Stimulated activated CD8-positive, alpha-beta memory T cell treated with anti-CD3 and anti-CD28 coated beads, Interleukin-4, amount 100 ng/mL, for 24 hours (primary cell): ENCODE data around the gene FNIP1.
"Not testable (repeated sequence)": the region's sequence is repeated elsewhere in the genome, so short reads cannot be mapped to it uniquely, and the experiment has no call there.

Source experiments
- DNase-seq: peaks from one replicate; pipeline ENCODE4 v3.0.0-alpha.2; 2020; ENCODE audit warnings: low read depth

Gene FNIP1

DNA sequence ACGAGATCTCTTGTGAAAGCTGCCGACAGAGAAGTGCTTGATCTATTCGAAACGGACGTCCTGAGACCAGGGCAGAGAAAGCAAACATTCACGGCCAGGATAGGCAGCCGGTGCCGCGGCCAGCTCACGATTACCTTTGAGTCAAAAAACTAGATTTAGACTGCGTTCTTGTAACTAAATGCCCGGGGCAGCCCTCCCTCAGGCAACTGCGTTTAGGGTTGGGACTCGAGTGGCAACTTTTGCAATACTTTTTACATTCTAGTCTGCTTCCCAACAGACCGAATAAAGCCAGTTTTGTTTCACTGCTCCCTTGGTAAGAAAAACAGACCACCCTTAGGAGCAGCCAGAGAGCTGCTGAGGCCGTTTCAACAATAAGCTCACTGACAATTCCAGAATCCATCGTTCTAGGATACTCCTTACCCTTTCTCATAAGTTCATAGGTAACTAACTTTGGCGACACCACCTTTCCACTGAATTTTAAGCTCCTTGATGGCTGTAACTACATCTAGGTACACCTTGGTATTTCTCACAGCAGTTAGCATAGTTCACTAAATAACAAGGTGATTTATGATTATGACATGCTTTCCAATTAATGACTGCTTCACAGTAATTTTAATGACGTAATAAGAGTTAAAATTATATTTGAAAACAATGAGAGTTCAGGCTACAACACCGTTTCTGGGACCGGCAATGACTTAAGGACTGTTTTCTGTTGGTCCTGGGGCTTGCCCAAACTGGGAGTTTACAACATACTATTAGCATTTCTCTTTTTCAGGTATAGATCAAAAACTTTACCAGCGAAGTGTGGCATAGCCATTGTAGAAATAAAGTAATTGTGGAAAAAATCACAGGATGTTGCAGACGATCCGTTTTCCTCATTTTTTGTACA, 160.9 kb downstream of the FNIP1 start:
- DNase-seq = no peak

DNA sequence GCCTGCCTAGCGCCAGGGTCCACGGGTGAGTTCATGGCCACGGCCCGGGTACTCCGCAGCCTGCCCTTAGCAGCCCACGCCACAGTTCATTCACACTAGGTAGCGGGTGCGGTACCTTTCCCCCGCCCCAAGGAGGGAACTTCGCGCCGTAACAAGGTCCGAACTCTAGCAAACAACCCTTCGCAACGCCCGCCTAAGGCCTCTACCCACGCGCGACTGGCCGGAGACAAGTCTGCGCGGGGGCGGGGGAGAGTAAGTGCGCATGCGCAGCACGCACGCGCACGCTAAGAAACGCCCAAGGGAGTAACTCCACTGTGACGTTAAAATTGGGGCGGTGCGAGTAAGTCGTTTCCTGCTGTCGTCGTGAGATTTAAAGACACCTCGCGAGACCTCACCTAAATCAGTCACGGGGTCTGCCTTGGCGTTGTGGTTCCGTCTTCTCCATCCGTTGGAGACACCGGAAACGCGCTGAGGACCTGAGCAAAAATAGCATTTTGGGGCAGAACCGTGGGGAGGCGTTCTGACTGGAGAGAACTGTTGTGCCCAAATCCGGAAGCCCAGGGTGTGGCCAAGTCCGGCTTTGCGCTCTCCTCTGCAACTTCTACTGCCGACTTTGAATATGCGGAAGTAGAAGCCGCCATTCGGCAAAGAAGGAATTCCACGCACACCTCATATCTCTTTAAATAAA, 161.7 kb downstream of the FNIP1 start, which contains the start of gene RAPGEF6:
RAPGEF6 (minus strand) TSS at position 234 of the 688 bp plus-strand sequence; CDS start at position 35, 199 bp downstream.
- DNase-seq = peak; percentile 91

DNA sequence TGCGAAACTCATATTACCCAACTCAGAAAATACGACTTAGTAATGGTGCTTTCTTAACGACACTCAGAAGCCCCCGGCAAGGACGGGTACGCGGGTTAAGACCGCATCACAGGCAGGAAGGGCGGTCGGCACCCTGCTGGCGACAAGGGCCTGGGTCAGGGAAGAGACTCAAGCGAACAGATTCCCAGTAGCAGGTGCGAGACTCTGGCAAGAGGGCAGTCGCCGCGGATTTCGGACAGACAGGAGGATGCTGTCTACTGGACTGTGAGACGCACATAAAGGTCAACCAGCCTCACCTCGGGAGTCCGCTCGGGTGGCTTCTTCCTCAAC, 162.2 kb downstream of the FNIP1 start:
- DNase-seq = peak; percentile 38

DNA sequence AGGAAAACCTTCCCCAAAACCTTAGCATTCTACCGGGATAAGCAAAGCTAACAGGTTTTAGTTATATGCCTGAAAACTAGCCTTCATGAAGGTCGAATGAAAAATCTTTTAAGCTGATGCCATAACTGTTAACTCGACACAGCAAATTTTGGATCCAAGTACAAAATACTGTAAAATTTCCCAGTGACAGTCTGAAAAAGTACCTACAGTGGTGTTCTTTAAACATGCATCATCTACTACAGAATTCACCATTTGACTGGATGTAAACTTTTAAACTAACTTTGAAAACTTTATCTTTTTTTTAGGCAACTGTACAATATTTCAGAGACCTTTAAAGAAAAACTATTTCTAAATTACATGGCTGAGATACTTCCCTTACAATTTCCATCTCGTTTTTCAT, 162.6 kb downstream of the FNIP1 start:
- DNase-seq = no peak

DNA sequence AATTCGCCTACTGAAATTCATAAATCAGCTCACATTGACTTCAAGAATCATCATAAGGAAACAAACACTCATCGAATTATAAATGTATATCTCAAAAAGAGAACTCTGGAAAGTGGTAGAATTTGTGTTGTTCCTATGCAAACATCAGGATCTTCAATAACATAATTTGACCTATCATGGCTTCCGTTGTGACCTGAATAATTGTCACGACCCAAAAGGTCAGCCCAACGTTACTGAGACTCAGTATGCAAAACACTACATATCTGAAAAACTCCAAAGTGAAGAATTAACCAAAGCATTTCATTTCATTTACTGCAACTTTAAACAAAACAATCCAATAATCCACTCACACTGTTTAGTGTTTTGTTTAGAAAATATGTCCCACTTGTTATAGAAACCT, 163.0 kb downstream of the FNIP1 start:
- no peak for DNase-seq

DNA sequence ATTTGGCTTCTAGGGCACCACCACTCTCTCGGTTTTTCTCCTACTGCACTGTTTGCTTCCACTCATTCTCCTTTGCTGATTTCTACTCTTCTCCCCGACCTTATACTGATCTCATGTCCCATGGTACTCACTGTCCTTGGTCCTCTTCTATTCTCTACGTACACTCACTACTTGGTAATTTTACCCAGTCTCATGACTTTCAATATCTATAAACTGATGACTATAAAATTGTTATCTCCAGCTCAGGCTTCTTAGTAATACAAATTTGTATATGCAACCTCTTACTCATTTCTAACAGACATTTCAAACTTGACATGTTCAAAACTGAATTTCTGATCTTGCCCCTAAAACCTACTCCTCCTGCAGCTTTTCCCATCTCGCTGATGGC, 165.9 kb downstream of the FNIP1 start:
- DNase-seq = no peak

DNA sequence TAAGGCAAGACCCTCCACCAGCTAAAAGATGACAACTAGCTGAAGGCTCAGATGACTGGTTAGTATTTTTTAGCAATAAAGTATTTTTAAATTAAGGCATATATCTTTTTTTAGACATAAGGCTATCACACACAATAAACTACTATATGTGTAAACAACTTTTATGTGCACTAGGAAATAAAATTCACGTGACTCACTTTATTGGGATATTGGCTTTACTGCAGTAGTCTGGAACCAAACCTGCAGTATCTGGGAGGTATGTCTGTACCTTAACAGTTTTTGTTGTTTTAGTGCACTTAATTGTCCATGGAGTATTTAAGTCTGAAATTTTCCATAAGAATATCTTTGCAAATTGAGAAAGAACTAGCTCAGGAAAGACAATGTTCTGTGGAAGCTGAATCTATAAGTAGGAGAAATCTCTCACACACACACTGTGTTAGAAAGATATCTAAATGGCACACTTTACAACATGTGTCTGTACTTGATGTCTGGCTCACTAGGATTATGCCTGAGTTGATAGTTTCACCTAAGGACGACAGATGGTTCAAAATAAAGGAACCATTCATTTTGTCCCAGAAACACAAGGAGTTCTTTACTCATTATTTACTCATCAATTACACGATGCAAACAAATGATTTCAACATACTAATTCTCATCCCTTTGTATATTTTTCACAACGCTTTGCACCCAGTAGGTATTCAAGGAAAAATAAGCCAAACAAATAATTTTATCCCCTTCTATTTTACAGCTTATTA, 166.4 kb downstream of the FNIP1 start:
- no peak for DNase-seq

DNA sequence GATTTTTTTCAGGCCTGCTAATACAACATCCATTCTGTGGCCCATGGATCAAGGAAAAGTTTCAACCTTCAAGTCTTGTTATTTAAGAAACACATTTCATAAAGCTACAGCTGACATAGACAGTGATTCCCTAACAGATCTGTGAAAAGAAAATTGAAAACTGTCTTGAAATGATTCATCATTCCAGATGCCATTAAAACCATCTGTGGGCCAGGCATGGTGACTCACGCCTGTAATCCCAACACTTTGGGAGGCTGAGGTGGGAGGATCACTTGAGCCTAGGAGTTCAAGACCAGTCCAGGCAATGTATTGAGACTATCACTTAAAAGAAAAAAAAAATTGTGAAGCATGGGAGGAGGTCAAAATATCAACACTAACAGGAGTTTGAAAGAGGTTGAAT, 167.8 kb downstream of the FNIP1 start:
- no peak for DNase-seq

DNA sequence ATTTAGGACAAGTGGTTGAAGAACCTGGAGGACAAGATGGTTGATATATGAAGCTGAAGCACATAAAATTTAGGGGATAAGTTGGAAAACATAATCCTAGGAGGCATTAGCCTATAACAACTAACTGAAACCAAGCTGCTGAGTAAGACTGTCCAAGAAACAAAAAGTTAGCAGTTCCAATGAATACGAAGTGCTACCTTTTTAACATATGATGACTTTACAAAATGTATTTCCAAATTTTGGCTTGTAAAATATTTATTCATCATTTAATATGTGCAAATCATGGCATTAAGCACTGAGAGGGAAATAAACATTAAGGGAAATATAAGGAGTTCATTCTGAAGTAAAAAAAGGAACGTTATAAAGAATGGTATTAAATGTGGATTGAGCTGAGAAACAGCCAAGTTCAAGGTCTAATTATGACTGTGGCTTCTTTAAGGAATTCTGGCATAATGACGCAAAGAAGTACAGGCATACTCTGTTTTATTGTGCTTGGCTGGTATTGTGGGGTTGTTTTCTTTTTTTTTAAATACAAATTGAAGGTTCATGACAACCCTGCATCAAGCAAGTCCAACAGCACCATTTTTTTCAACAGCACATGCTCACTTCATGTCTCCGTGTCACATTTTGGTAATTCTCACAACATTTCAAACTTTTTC, 169.5 kb downstream of the FNIP1 start:
- no peak for DNase-seq

DNA sequence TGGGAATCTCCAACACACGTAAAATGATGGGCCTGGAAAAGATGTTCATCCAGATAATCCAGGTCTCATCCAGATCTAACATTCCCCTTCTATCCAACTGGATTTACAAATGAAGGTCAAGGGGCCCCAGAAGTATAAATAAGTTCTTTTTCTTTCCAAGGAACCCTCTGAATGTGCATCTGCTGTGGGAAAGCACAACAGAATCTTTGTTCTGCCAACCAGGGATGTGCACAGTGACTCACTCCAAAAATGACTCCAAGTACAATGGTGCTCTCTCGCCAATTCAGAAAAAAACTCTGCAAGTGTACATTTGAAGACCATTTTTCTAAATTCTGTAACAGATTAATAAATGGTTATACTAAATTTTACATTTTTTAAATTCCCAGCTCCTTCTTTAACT, 174.2 kb downstream of the FNIP1 start:
- DNase-seq = no peak

DNA sequence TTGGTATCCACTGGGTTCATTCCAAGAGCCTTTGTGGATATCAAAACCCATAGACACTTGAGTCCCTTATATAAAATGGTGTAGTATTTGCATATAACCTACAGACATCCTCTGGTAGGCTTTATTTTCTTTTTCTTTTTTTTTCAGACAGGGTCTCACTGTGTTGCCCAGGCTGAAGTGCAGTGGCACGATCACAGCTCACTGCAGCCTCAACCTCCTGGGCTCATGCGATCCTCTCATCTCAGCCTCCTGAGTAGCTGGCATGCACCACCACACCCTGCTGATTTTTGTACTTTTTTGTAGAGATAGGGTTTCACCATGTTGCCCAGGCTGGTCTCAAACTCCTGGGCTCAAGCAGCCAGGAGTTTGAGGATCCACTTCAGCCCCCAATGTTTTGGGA, 175.7 kb downstream of the FNIP1 start:
- DNase-seq = not testable (repeated sequence)

DNA sequence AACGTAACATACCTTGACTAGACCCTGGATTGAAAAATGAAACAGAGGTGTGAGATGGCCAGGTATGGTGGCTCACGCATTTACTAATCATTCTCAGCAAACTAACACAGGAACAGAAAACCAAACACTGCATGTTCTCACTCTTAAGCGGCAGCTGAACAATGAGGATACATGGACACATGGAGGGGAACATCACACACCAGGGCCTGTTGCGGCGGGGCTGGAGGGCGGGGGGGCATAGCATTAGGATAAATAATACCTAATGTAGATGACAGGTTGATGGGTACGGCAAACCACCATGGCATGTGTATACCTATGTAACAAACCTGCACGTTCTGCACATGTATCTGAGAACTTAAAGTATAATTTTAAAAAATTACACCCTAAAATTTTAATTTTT, 177.7 kb downstream of the FNIP1 start:
- DNase-seq = no peak

DNA sequence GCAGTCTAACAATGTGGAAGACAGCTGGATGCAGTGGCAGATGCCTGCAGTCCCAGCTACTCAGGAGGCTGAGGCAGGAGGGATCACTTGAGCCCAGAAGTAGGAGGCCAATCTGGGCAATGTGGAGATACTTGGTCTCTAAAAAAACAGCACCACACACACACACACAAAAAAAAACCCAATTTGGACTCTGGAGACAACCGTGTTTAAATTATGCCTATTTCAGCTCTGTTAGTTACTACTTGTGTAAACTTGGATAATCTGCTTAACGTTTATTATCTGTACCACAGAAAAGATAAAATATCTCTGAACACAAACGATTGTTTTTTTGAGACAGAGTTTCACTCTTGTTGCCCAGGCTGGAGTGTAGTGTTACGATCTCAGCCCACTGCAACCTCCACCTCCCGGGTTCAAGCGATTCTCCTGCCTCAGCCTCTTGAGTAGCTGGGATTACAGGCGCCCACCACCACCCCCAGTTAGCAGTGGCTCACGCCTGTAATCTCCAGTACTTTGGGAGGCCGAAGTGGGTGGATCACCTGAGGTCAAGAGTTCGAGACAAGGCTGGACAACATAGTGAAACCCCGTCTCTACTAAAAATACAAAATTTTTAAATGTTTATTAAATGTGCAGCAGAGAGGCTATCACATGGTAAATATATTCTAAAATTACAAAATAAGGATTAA, 179.5 kb downstream of the FNIP1 start:
- DNase-seq = no peak

DNA sequence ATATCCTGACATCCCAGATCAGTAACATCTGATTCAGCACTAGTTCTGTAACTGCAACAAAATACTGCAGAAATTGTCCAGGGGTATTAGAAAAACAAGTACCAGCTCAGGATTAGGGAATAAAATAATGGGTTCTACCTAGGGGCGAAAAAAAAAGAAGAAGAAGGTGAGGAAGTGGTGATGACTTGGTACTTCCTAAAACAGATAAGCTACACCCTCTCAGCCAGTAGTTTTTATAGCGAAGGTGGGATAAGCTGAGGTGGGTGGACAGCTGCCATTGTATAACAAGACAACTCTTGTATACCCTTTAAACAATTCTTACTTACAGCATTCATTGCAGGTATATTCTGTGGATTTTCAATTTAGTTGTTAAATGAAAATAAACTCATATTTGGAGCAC, 180.9 kb downstream of the FNIP1 start:
- no peak for DNase-seq

DNA sequence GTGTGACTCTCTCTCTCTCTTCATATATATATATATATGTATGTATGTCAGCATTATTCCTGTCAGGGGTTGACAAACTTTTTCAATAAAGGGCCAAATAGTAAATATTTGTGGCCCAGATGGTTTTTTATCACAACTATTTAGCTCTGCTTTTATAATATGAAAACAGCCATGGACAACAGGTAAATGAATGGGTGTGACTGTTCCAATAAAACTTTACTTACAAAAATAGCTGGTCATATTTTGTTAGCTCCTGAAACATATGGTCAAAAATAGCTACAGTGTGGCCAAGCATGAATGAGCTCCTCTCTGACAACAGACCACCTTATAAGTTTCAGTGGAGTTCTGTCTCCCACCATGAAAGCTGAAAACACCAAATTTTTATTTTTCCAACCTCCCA, 183.4 kb downstream of the FNIP1 start:
- DNase-seq = no peak

DNA sequence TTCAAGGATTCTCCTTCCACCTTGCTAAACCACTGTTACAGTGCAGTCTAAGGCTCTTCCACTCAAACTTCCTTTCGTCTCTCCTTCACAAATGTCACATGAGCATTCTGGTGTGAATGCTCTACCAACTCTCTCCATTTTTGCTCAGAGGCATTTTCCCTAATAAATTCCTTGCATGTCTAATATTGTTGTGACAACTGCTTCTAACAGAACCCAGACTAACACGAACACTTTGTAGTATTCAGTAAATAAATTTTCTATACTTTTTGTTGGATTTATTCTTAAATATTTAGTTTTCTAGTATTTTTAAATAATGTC, 185.8 kb downstream of the FNIP1 start:
- DNase-seq = no peak

DNA sequence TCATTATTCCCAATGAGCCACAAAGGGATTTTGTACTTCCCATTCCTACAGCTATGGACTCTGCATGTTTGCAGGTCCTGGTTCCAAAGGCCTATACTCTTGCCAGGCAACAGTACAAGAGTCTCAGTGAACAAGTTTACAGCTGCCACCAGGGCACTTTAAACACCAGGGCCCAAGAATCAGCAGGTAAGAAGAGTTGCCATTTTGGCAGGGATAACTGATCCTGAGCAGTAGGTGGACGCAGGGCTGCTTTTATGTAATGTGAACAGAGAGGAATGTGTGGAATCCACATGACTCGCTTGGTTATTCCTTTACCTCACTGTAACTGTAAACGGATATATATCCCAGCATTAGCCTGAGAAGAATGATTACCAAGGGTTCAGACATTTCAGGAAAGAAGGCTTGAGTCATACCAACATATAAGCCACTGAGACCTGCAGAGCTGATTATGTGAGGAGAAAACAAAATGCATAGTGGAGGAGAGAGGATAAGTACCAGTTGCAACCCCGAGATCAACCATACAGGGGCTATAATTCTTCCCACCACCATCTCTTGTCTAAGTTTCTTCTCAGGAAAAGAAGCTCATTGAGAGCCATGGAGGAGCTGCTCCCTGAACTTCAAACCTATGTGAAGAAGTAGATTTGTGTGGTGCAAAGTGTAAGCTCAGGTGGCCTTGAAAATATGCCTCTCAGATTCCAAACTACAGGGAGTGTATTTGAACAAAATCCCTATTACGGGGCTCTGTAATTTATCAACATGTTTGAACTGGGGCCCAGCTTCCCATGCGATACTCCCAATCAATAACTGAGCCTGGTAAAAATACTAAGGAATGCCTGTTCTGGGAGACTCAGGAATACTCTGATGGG, 186.4 kb downstream of the FNIP1 start:
- no peak for DNase-seq

DNA sequence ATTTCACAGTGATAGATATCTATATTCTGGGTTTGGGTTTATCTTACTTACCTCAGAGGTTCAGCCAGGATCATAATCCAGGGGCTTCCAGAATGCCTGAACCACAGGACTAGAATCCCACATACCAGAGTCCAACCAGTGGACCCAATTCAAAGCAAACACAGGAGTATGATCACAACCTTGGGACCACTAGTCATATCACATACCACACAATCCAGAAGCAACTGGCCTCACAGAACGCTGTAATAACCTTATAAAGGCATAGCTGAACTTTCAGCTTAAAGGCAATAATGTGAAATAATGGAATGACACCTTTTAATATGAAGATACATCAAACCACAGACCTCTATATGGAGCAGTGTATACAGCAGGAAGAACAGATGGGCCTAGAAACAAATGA, 187.0 kb downstream of the FNIP1 start:
- DNase-seq = no peak

DNA sequence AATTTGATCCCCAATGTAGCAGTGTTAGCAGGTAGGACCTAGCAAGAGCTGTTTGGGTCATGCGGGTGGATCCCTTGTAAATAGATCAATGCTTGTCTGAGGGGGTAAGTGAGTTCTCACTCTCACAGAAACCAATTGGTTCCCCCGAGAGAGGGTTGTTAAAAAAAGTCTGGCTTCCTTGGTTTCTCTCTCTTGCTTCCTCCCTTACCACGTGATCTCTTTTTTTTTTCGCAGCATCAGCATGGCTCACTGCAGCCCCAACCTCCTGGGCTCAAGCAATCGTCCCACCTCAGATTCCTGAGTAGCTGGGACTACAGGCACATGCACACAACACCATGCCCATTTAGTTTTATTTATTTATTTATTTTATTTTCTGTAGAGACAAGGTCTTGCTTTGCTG, 188.2 kb downstream of the FNIP1 start:
- DNase-seq = no peak

DNA sequence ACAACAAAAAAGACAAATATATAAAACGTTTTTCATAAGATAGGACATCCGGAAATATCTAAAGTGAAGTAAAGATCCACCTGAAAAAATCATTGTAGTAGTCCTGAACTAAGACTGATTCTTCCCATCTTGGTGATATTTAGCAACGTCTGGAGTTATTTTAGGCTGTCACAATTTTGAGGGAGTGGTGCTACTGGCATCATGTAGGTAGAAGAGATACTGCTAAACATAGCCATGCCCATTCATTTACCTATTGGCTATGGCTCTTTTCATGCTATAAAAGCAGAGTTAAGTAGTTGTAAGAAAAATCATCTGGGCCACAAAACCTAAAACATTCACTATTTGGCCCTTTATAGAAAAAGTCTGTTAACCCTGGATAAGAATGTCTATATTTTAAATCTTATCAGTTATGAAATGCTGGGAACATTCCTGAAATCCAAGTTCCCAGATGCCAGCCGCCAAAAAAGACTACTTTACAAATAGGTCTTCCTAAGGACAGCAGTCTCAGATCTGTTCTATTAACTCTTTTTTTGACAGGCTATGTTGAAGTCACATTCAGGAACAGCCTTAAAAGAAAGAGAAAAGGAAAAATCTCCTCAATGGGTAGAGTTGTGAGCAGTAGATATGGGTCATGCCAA, 188.8 kb downstream of the FNIP1 start:
- DNase-seq = no peak
